GM23338 (cell line): ENCODE measurements around the gene OR10P1. TPM values are rescaled to one million over a fixed set of nuclear protein-coding genes. Genes with fewer than 3 reads are reported as not detected.

Experiments used
- ATAC-seq: fragments of 200-7000 bp; cut with Tn5 transposase; 3 replicates; pipeline ENCODE4 v1.9.1; 2020
- DNase-seq: peaks from one replicate; pipeline ENCODE4 v3.0.0-alpha.2; 2015; ENCODE audit warnings: low spot score
- H2AFZ ChIP-seq: fragments of 200-600 bp; sonication (generic); 2 replicates; pipeline ENCODE4 v1.8.0; 2016; ENCODE audit warnings: antibody characterized with exemption, mild to moderate bottlenecking, moderate library complexity
- H3F3A ChIP-seq: fragments of 200-600 bp; sonication (generic); replicated peaks from 2 replicates; pipeline ENCODE4 v1.8.0; 2017; ENCODE audit warnings: antibody characterized with exemption, mixed run types, low read depth
- H3K27ac ChIP-seq: fragments of 200-600 bp; sonication (generic); 2 replicates; pipeline ENCODE4 v1.6.1; 2016; ENCODE audit warnings: low read depth
- H3K27me3 ChIP-seq: fragments of 200-600 bp; sonication (generic); 2 replicates; pipeline ENCODE4 v1.8.0; 2016; ENCODE audit warnings: mild to moderate bottlenecking, mixed run types, moderate library complexity; ENCODE audit not compliant: insufficient read depth
- H3K36me3 ChIP-seq: fragments of 200-600 bp; sonication (generic); 2 replicates; pipeline ENCODE4 v1.8.0; 2016; ENCODE audit warnings: mild to moderate bottlenecking; ENCODE audit not compliant: insufficient read depth
- H3K4me1 ChIP-seq: fragments of 200-600 bp; sonication (generic); 2 replicates; pipeline ENCODE4 v1.8.0; 2016; ENCODE audit warnings: mild to moderate bottlenecking, moderate library complexity; ENCODE audit not compliant: insufficient read depth
- H3K4me2 ChIP-seq: fragments of 200-600 bp; sonication (generic); 2 replicates; pipeline ENCODE4 v1.7.1; 2017; ENCODE audit warnings: mixed run types
- H3K4me3 ChIP-seq: fragments of 200-600 bp; sonication (generic); 2 replicates; pipeline ENCODE4 v1.6.1; 2016; ENCODE audit warnings: mixed run types
- H3K79me2 ChIP-seq: fragments of 200-600 bp; sonication (generic); replicated peaks from 2 replicates; pipeline ENCODE4 v1.8.0; 2017; ENCODE audit warnings: mild to moderate bottlenecking; ENCODE audit not compliant: insufficient read depth
- H3K9me2 ChIP-seq: fragments of 200-600 bp; sonication (generic); 2 replicates; pipeline ENCODE4 v1.8.0; 2017; ENCODE audit not compliant: insufficient read depth
- H4K20me1 ChIP-seq: fragments of 200-600 bp; sonication (generic); replicated peaks from 2 replicates; pipeline ENCODE4 v1.8.0; 2017; ENCODE audit warnings: mild to moderate bottlenecking; ENCODE audit not compliant: insufficient read depth
- H3K27ac Mint-ChIP-seq: 2 replicates; pipeline ENCODE4 v1.8.0; 2020; ENCODE audit warnings: inconsistent platforms, mild to moderate bottlenecking, moderate library complexity, mixed read lengths
- H3K27me3 Mint-ChIP-seq: 3 replicates; pipeline ENCODE4 v1.8.0; 2022; ENCODE audit warnings: low read depth, mild to moderate bottlenecking, moderate library complexity, mixed read lengths, inconsistent platforms; ENCODE audit not compliant: insufficient read depth, poor library complexity
- H3K36me3 Mint-ChIP-seq: 3 replicates; pipeline ENCODE4 v1.8.0; 2021; ENCODE audit warnings: low read depth, mild to moderate bottlenecking, inconsistent platforms, moderate library complexity, mixed read lengths
- H3K4me1 Mint-ChIP-seq: 3 replicates; pipeline ENCODE4 v1.8.0; 2020; ENCODE audit warnings: mild to moderate bottlenecking, inconsistent platforms, mixed read lengths
- H3K4me3 Mint-ChIP-seq: 3 replicates; pipeline ENCODE4 v1.8.0; 2021; ENCODE audit warnings: moderate library complexity, mild to moderate bottlenecking, inconsistent platforms, mixed read lengths
- H3K9me3 Mint-ChIP-seq: 3 replicates; pipeline ENCODE4 v1.8.0; 2020; ENCODE audit warnings: moderate library complexity, mild to moderate bottlenecking, inconsistent platforms, mixed read lengths
- CREB1 ChIP-seq: fragments of 250-450 bp; sonication (Bioruptor Pico); IDR thresholded peaks from 2 replicates; pipeline ENCODE4 v1.5.0; 2020; ENCODE audit warnings: low read depth, mild to moderate bottlenecking, moderate library complexity
- CTCF ChIP-seq, 2 experiments: fragments of 200-600 bp in 1 of 2; sonication (generic) in 1 of 2; conservative IDR thresholded peaks; 2 replicates each; pipeline versions ENCODE4 v1.5.1 to v1.6.1; 2016 to 2017; ENCODE audit warnings: antibody characterized with exemption in 2 of 2, low read depth in 2 of 2, mild to moderate bottlenecking in 2 of 2, moderate library complexity in 1 of 2
- ETS1 ChIP-seq: IDR thresholded peaks from 2 replicates; pipeline ENCODE4 v1.6.1; 2016; ENCODE audit warnings: antibody characterized with exemption
- EZH2 ChIP-seq: fragments of 200-600 bp; sonication (generic); IDR thresholded peaks from one replicate; pipeline ENCODE4 v1.8.0; 2017; ENCODE audit warnings: antibody characterized with exemption, mild to moderate bottlenecking, low read depth; ENCODE audit not compliant: unreplicated experiment
- EZH2phosphoT487 ChIP-seq: fragments of 200-600 bp; sonication (generic); IDR thresholded peaks from one replicate; pipeline ENCODE4 v1.8.1; 2018; ENCODE audit warnings: antibody characterized with exemption; ENCODE audit not compliant: unreplicated experiment
- JUNB ChIP-seq: IDR thresholded peaks from one replicate; pipeline ENCODE4 v1.6.1; 2016; ENCODE audit warnings: antibody characterized with exemption; ENCODE audit not compliant: unreplicated experiment
- NANOG ChIP-seq: IDR thresholded peaks from 2 replicates; pipeline ENCODE4 v1.6.1; 2016; ENCODE audit warnings: antibody characterized with exemption, borderline replicate concordance
- POLR2AphosphoS5 ChIP-seq: IDR thresholded peaks from 2 replicates; pipeline ENCODE4 v1.6.1; 2016; ENCODE audit warnings: antibody characterized with exemption, low read depth
- STAT1 ChIP-seq: IDR thresholded peaks from one replicate; pipeline ENCODE4 v1.6.1; 2016; ENCODE audit warnings: antibody characterized with exemption; ENCODE audit not compliant: unreplicated experiment
- ZNF114 ChIP-seq: fragments of 250-450 bp; sonication (Bioruptor Pico); IDR thresholded peaks from 2 replicates; pipeline ENCODE4 v1.5.0; 2020; ENCODE audit warnings: mild to moderate bottlenecking, moderate library complexity
- ZNF331 ChIP-seq: fragments of 250-450 bp; sonication (Bioruptor Pico); IDR thresholded peaks from 2 replicates; pipeline ENCODE4 v1.5.0; 2020; ENCODE audit warnings: low read depth, mild to moderate bottlenecking, moderate library complexity
- ZNF462 ChIP-seq: fragments of 250-450 bp; sonication (Bioruptor Pico); IDR thresholded peaks from 2 replicates; pipeline ENCODE4 v1.5.0; 2020; ENCODE audit warnings: mild to moderate bottlenecking, moderate library complexity
- polyA plus RNA-seq: library from polyadenylated mRNA; unstranded; fragments of >200 nt; fragmentation: Nextera tagmentation; extraction: Ambion mirVana; gene quantifications from 2 replicates; pipeline ENCODE4 v1.2.1, GENCODE V29; 2016
- total RNA-seq: library from RNA; depleted of rRNA; stranded (reverse); fragments of >200 nt; shearing (Covaris generic); gene quantifications from 2 replicates; pipeline ENCODE4 v1.2.3, GENCODE V29; 2014
- TF ChIP-seq, protein P1 (sequence below): IDR thresholded peaks from one replicate; pipeline ENCODE4 v1.6.1; 2018; ENCODE audit warnings: antibody characterized with exemption; ENCODE audit not compliant: unreplicated experiment

The OR10P1 gene
- total and polyA plus RNA-seq, 2 experiments from 2014 or later, result not detected

DNA sequence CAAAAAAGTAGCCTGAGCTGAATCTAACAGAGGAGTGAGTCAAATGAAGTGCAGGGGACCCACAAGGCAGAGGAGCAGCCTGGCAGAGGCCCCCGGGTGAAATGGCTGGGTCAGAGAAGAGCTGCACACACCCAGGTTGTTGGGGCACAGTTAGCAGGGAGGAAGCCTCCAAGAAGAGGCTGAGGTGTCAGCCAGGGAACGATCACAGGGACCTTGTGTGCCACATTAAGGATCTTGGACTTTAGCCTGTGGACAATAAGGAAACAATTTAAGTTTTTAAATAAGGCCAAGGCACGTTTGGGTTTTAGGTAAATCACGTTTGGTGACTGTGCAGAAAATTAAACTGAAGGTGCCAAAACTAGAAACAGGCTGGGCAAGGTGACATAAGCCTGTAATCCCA lies 35.1 kb downstream of the OR10P1 start:
- no peak overlapping the region for H3K27ac Mint-ChIP-seq
- H3K4me3 Mint-ChIP-seq, result no peak overlapping the region
- ATAC-seq, result no peak
- no peak overlapping the region for H3K4me3 ChIP-seq
- no peak overlapping the region for H2AFZ ChIP-seq
- no peaks in the 10 kb centered on the region for H3K4me1 ChIP-seq
- no peaks in the 10 kb centered on the region for H3F3A ChIP-seq
- no peaks in the 10 kb centered on the region for H3K4me1 Mint-ChIP-seq
- no peaks in the 10 kb centered on the region for H3K36me3 ChIP-seq
- H3K9me3 Mint-ChIP-seq, result no peaks in the 10 kb centered on the region
- H3K79me2 ChIP-seq, result no peaks in the 10 kb centered on the region
- DNase-seq, result no peak
- no peak overlapping the region for H3K27ac ChIP-seq
- no peaks in the 10 kb centered on the region for H4K20me1 ChIP-seq
- H3K9me2 ChIP-seq, result no peaks in the 10 kb centered on the region
- no peak overlapping the region for H3K4me2 ChIP-seq
- H3K27me3 Mint-ChIP-seq, result peaks cover 2% of the 10 kb centered on the region
- no peaks in the 10 kb centered on the region for H3K27me3 ChIP-seq
- H3K36me3 Mint-ChIP-seq, result no peaks in the 10 kb centered on the region
- TF ChIP-seq EZH2phosphoT487 (no peak), ZNF462 (CRISPR knock-in tag) (no peak), ZNF331 (CRISPR knock-in tag) (no peak), EZH2 (no peak), POLR2AphosphoS5 (no peak), ZNF114 (CRISPR knock-in tag) (no peak), CTCF (conservative IDR thresholded peaks at IDR 0.05; ENCODE audit: low read depth in 2 of 2) (no peak), NANOG (no peak), STAT1 (no peak), JUNB (no peak), CREB1 (no peak), ETS1 (no peak)
- TF ChIP-seq, protein P1, sequence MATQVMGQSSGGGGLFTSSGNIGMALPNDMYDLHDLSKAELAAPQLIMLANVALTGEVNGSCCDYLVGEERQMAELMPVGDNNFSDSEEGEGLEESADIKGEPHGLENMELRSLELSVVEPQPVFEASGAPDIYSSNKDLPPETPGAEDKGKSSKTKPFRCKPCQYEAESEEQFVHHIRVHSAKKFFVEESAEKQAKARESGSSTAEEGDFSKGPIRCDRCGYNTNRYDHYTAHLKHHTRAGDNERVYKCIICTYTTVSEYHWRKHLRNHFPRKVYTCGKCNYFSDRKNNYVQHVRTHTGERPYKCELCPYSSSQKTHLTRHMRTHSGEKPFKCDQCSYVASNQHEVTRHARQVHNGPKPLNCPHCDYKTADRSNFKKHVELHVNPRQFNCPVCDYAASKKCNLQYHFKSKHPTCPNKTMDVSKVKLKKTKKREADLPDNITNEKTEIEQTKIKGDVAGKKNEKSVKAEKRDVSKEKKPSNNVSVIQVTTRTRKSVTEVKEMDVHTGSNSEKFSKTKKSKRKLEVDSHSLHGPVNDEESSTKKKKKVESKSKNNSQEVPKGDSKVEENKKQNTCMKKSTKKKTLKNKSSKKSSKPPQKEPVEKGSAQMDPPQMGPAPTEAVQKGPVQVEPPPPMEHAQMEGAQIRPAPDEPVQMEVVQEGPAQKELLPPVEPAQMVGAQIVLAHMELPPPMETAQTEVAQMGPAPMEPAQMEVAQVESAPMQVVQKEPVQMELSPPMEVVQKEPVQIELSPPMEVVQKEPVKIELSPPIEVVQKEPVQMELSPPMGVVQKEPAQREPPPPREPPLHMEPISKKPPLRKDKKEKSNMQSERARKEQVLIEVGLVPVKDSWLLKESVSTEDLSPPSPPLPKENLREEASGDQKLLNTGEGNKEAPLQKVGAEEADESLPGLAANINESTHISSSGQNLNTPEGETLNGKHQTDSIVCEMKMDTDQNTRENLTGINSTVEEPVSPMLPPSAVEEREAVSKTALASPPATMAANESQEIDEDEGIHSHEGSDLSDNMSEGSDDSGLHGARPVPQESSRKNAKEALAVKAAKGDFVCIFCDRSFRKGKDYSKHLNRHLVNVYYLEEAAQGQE, result no peak
